Neural cell (in vitro differentiated cells): ENCODE data around the gene TRERF1. TPM values are rescaled to one million over a fixed set of nuclear protein-coding genes. Genes with fewer than 3 reads are reported as not detected.

ENCODE experiments used
- H2AFZ ChIP-seq: fragments of 200-600, 300-800 bp; sonication (generic), shearing (Covaris generic); 2 replicates; pipeline ENCODE4 v1.6.0; 2014; ENCODE audit warnings: low read depth, mild to moderate bottlenecking, antibody characterized with exemption, low read length, moderate library complexity
- H3F3A ChIP-seq: fragments of 200-600 bp; shearing (Covaris generic); 2 replicates; pipeline ENCODE4 v1.6.1; 2016; ENCODE audit warnings: mild to moderate bottlenecking, moderate library complexity, mixed read lengths, antibody characterized with exemption, low read length; ENCODE audit not compliant: insufficient read depth, poor library complexity, severe bottlenecking
- H3K27ac ChIP-seq: fragments of 200-600, 300-800 bp; sonication (generic), shearing (Covaris generic); 2 replicates; pipeline ENCODE4 v1.5.1; 2014; ENCODE audit warnings: mild to moderate bottlenecking, low read length, moderate library complexity
- H3K27me3 ChIP-seq: fragments of 300-800, 200-600 bp; sonication (generic), shearing (Covaris generic); 2 replicates; pipeline ENCODE4 v1.6.0; 2014; ENCODE audit warnings: mild to moderate bottlenecking, low read depth, low read length, moderate library complexity; ENCODE audit not compliant: insufficient read depth
- H3K36me3 ChIP-seq: fragments of 300-800, 200-600 bp; sonication (generic), shearing (Covaris generic); 2 replicates; pipeline ENCODE4 v1.5.1; 2014; ENCODE audit warnings: mild to moderate bottlenecking, antibody characterized with exemption, low read length, moderate library complexity; ENCODE audit not compliant: insufficient read depth
- H3K4me2 ChIP-seq: fragments of 300-800, 200-600 bp; sonication (generic), shearing (Covaris generic); 2 replicates; pipeline ENCODE4 v1.6.0; 2014; ENCODE audit warnings: mild to moderate bottlenecking, low read length
- H3K4me3 ChIP-seq: fragments of 300-800, 200-600 bp; sonication (generic), shearing (Covaris generic); 2 replicates; pipeline ENCODE4 v1.5.1; 2014; ENCODE audit warnings: mild to moderate bottlenecking, low read length, moderate library complexity
- H3K79me2 ChIP-seq: fragments of 200-600 bp; shearing (Covaris generic); replicated peaks from 2 replicates; pipeline ENCODE4 v1.6.0; 2014; ENCODE audit warnings: mild to moderate bottlenecking, low read length, moderate library complexity; ENCODE audit not compliant: insufficient read depth
- H3K9ac ChIP-seq: fragments of 300-800, 200-600 bp; sonication (generic), shearing (Covaris generic); 2 replicates; pipeline ENCODE4 v1.6.1; 2016; ENCODE audit warnings: mild to moderate bottlenecking, low read length, mixed read lengths
- H3K9me2 ChIP-seq: fragments of 200-600 bp; shearing (Covaris generic); 2 replicates; pipeline ENCODE4 v1.6.1; 2016; ENCODE audit warnings: mild to moderate bottlenecking, low read length, mixed read lengths; ENCODE audit not compliant: insufficient read depth
- H3K9me3 ChIP-seq: fragments of 200-600, 300-800 bp; sonication (generic), shearing (Covaris generic); 2 replicates; pipeline ENCODE4 v1.6.1; 2016; ENCODE audit warnings: mild to moderate bottlenecking, mixed run types, low read length, moderate library complexity, mixed read lengths
- H4K20me1 ChIP-seq: fragments of 200-600 bp; shearing (Covaris generic); 2 replicates; pipeline ENCODE4 v1.6.1; 2016; ENCODE audit warnings: mild to moderate bottlenecking, mixed run types; ENCODE audit not compliant: insufficient read depth
- EP300 ChIP-seq: fragments of 450-650 bp; conservative IDR thresholded peaks from 2 replicates; pipeline ENCODE4 v1.6.1; 2014; ENCODE audit warnings: antibody characterized with exemption, mild to moderate bottlenecking, moderate library complexity; ENCODE audit not compliant: poor library complexity, severe bottlenecking
- EZH2 ChIP-seq: fragments of 200-600, 300-800 bp; shearing (Covaris generic), sonication (generic); IDR thresholded peaks from 2 replicates; pipeline ENCODE4 v1.6.1; 2014; ENCODE audit warnings: antibody characterized with exemption, low read length, borderline replicate concordance, mild to moderate bottlenecking; ENCODE audit not compliant: insufficient read depth, poor library complexity, severe bottlenecking
- MXI1 ChIP-seq: fragments of 450-650 bp; conservative IDR thresholded peaks from 2 replicates; pipeline ENCODE4 v1.6.1; 2014; ENCODE audit warnings: antibody characterized with exemption, mild to moderate bottlenecking; ENCODE audit not compliant: poor library complexity, severe bottlenecking
- POLR2AphosphoS5 ChIP-seq: IDR thresholded peaks from 2 replicates; pipeline ENCODE4 v1.6.1; 2012
- RAD21 ChIP-seq: fragments of 450-650 bp; conservative IDR thresholded peaks from 2 replicates; pipeline ENCODE4 v1.6.1; 2014; ENCODE audit warnings: antibody characterized with exemption, mild to moderate bottlenecking, moderate library complexity
- SMC3 ChIP-seq: fragments of 450-650 bp; conservative IDR thresholded peaks from 2 replicates; pipeline ENCODE4 v1.6.1; 2014; ENCODE audit warnings: antibody characterized with exemption, mild to moderate bottlenecking, moderate library complexity; ENCODE audit not compliant: poor library complexity
- TAF1 ChIP-seq: IDR thresholded peaks from 2 replicates; pipeline ENCODE4 v1.6.1; 2012; ENCODE audit warnings: low read depth
- polyA plus RNA-seq: library from polyadenylated mRNA; depleted of rRNA; stranded (reverse); fragments of >200 nt; gene quantifications from 2 replicates; pipeline ENCODE4 v1.2.3, GENCODE V29; 2014
- TF ChIP-seq, protein P1 (sequence below): IDR thresholded peaks from 2 replicates; pipeline ENCODE4 v1.6.1; 2012; ENCODE audit warnings: borderline replicate concordance
- TF ChIP-seq, protein P2 (sequence below): fragments of 450-650 bp; IDR thresholded peaks from 2 replicates; pipeline ENCODE4 v1.5.1; 2014; ENCODE audit warnings: antibody characterized with exemption, mild to moderate bottlenecking, moderate library complexity; ENCODE audit not compliant: poor library complexity, severe bottlenecking

Gene TRERF1
- polyA plus RNA-seq, 1 donor from 2014 or later: 4.5 TPM

DNA sequence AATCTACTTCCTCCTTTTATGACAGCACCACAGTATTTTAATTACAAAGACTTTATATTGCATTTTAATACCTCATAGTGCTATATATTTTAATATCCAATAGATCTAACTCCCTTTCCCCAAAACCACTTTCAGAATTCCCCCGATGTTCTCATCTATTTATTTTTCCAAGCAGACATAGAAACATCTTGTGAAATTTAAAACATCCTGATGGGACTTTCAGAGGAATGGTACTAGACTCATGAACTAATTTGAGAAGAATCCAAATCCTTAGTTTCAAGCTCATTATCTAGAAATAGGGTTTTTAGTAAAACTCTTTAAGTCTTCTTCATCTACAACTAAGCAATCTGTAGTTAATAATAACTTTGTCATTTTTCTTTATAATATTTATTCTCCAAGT is 97.0 kb downstream of the TRERF1 start:
- H3K27ac ChIP-seq: no peak overlapping the region
- H4K20me1 ChIP-seq: no peaks in the 10 kb centered on the region
- H2AFZ ChIP-seq: no peak overlapping the region
- H3K4me2 ChIP-seq: no peak overlapping the region
- H3K27me3 ChIP-seq: no peaks in the 10 kb centered on the region
- no peak overlapping the region for H3K4me3 ChIP-seq
- H3K79me2 ChIP-seq: no peaks in the 10 kb centered on the region
- H3F3A ChIP-seq: no peaks in the 10 kb centered on the region
- no peaks in the 10 kb centered on the region for H3K9me2 ChIP-seq
- no peak overlapping the region for H3K9ac ChIP-seq
- no peaks in the 10 kb centered on the region for H3K36me3 ChIP-seq
- H3K9me3 ChIP-seq: no peaks in the 10 kb centered on the region
- TF ChIP-seq RAD21: no peak
- TF ChIP-seq EP300: no peak
- no peak for TF ChIP-seq MXI1
- no peak for TF ChIP-seq TAF1
- no peak for TF ChIP-seq EZH2
- TF ChIP-seq, protein P1, sequence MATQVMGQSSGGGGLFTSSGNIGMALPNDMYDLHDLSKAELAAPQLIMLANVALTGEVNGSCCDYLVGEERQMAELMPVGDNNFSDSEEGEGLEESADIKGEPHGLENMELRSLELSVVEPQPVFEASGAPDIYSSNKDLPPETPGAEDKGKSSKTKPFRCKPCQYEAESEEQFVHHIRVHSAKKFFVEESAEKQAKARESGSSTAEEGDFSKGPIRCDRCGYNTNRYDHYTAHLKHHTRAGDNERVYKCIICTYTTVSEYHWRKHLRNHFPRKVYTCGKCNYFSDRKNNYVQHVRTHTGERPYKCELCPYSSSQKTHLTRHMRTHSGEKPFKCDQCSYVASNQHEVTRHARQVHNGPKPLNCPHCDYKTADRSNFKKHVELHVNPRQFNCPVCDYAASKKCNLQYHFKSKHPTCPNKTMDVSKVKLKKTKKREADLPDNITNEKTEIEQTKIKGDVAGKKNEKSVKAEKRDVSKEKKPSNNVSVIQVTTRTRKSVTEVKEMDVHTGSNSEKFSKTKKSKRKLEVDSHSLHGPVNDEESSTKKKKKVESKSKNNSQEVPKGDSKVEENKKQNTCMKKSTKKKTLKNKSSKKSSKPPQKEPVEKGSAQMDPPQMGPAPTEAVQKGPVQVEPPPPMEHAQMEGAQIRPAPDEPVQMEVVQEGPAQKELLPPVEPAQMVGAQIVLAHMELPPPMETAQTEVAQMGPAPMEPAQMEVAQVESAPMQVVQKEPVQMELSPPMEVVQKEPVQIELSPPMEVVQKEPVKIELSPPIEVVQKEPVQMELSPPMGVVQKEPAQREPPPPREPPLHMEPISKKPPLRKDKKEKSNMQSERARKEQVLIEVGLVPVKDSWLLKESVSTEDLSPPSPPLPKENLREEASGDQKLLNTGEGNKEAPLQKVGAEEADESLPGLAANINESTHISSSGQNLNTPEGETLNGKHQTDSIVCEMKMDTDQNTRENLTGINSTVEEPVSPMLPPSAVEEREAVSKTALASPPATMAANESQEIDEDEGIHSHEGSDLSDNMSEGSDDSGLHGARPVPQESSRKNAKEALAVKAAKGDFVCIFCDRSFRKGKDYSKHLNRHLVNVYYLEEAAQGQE: no peak
- no peak for TF ChIP-seq POLR2AphosphoS5
- TF ChIP-seq, protein P2, sequence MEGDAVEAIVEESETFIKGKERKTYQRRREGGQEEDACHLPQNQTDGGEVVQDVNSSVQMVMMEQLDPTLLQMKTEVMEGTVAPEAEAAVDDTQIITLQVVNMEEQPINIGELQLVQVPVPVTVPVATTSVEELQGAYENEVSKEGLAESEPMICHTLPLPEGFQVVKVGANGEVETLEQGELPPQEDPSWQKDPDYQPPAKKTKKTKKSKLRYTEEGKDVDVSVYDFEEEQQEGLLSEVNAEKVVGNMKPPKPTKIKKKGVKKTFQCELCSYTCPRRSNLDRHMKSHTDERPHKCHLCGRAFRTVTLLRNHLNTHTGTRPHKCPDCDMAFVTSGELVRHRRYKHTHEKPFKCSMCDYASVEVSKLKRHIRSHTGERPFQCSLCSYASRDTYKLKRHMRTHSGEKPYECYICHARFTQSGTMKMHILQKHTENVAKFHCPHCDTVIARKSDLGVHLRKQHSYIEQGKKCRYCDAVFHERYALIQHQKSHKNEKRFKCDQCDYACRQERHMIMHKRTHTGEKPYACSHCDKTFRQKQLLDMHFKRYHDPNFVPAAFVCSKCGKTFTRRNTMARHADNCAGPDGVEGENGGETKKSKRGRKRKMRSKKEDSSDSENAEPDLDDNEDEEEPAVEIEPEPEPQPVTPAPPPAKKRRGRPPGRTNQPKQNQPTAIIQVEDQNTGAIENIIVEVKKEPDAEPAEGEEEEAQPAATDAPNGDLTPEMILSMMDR: no peak
- TF ChIP-seq SMC3: no peak

DNA sequence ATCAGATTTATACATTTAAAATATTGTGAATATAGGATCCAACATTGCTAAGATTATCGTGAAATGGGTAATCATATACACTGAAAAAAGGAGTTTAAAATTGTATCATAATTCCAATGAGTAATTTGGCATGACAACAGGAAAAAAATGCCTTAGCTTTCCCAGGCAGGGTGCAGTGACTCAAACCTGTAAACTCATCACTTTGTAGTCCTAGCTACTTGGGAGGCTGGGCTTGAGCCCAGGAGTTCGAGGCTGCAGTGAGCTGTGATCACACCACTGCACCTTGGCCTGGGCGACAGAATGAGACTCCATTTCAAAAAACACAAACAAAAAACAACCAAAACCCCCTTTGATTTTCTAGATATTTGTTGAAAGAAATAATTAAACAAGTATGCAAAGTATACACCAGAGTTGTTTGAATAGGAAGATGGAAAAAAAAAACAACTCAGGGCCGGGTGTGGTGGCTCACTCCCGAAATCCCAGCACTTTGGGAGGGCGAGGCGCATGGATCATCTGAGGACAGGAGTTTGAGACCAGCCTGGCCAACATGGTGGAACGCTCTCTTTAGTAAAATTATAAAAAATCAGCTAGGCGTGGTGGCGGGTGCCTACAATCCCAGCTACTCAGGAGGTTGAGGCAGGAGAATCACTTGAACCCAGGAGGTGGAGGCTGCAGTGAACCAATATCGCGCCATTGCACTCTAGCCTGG is 98.7 kb downstream of the TRERF1 start:
- Histone ChIP-seq H3F3A (no peaks in the 10 kb centered on the region), H3K9me2 (no peaks in the 10 kb centered on the region), H3K9me3 (no peaks in the 10 kb centered on the region), H2AFZ (no peak overlapping the region), H4K20me1 (no peaks in the 10 kb centered on the region), H3K9ac (no peak overlapping the region), H3K4me2 (no peak overlapping the region), H3K27ac (no peak overlapping the region), H3K27me3 (no peaks in the 10 kb centered on the region), H3K36me3 (no peaks in the 10 kb centered on the region), H3K4me3 (no peak overlapping the region), H3K79me2 (no peaks in the 10 kb centered on the region)
- TF ChIP-seq POLR2AphosphoS5 (no peak), TAF1 (no peak), RAD21 (no peak), EP300 (no peak), MXI1 (no peak), EZH2 (no peak), SMC3 (no peak)
- TF ChIP-seq, protein P1: no peak
- TF ChIP-seq, protein P2: no peak
